GM19438 (cell line): ENCODE measurements around the gene CDC73.
"Not testable (repeated sequence)": the region's sequence is repeated elsewhere in the genome, so short reads cannot be mapped to it uniquely, and the experiment has no call there.

Source experiments
- ATAC-seq: cut with Tn5 transposase; IDR thresholded peaks from one replicate; pipeline ENCODE4 v1.9.1; 2021; ENCODE audit warnings: low read depth; ENCODE audit not compliant: unreplicated experiment

Gene CDC73

DNA sequence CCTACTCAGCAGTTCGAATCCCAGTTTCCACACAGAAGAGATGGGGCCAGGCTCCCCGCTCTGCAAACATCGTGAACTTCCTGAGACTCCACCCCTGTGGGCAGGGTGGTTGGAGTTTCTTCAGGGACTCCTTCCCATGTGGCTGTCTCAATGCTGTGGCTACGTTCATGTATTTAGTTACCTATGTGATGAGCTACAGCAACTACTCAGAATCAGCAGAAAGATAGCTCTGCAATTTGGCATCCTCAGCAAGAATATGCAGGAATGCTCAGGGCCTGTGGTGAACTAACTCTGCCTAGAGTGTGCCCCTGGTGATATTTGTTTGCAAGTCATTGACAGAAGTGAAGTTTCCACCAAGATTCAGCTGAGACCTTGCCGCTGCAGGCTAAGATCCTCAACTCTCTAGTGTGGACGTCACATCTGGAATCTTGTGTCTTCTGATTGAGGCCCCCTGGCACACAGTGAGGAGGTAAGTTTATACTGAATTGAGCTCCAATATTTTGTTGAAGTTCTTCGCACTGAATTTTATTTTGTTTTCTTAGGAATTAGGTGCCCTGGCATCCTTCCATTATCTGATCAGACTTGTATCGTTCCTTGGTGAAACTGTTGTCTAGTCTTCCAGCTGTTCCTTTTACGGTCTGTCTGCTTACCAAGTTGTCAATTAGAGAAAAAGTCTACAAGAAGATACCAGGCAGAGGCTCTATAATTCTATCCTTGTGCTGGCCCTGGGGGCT lies 8.4 kb upstream of the CDC73 start:
- no peak for ATAC-seq

GRCh38 chr1:193113992-193114332 lies 7.9 kb upstream of the CDC73 start:
- ATAC-seq = no peak

DNA sequence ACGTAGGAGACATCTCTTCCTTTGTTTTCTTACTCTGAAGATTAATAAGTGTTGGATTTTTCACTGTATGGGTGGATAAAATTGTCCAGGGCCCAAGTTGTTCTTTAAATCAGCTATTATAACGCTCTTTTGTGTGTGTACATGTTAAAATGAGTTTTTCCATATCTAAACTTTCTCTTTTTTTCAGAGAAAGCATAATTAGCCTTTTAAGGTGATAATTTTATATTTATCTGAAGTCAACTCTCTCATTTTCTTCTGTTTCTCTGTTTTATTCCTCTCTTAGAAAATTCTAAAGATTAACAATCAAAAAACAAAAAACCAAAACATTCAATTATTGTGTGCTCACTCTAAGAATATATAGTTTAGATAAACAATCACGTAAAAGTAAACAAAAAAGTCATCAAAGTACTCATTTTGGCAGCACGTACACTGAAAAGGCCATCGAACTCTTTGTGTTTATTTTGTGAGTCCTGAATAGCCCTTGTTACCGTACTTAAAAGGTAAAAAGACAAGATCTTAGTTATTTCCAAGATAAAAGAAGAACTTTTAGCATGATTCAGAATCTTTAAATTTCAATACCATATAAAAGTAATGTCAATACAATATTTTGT lies 7.2 kb upstream of the CDC73 start:
- no peak for ATAC-seq

DNA sequence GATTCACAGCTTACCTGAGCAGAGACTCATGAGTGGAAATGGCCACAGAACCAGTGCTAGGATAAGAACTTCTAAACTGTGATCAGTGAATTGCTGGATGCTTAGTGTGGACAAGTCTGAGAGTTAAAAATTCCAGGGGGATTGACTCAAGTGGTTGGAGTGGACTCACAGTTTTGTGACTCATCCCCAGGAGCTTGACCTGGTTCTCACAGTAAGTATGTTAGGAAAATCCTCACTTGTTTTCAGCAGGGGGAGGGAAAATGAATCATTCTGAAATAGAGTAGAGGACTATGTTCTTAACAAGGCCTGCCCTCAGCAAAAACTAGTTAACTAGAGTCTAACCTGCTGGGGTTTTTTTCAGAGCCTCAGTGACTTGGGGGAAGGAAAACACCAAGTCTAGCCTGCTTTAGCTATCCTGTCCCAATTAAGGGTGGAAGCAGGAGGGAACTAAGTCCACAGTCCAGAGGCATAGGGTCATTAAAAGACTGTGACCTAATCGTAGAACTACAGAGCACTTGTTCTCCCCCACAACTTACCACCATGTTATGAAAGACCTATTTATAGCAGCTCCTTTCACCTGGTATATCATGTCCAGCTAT lies 6.1 kb upstream of the CDC73 start:
- no peak for ATAC-seq

DNA sequence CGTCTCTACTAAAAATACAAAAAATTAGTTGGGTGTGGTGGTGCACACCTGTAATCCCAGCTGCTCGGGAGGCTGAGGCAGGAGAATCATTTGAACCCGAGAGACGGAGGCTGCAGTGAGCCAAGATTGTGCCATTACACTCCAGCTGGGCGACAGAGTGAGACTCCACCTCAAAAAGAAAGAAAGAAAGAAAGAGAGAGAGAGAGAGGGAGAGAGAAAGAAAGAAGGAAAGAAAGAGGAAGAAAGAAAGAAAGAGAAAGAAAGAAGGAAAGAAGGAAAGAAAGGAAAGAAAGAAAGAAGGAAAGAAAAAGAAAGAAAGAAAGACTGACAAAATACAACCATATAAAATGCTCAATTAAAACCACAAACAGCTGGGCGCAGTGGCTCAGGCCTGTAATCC lies 4.7 kb upstream of the CDC73 start:
- not testable (repeated sequence) for ATAC-seq

DNA sequence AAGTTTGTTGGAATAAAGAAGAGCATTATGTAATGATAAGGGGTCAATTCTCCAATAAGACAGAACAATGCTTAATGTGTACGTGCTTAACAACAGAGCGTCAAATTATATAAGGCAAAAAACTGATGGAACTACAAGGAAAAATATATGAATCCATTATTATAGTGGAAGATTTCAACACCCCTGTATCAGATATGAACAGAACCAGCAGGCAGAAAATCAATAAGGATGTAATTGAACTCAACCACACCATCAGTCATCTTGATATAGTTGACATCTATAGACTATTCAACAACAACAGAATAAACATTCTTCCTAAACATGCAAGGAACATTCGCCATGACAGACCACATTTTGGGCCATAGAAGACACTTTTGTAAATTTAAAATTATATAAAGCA lies 3.6 kb upstream of the CDC73 start:
- ATAC-seq = no peak

GRCh38 chr1:193118803-193119730 lies 2.8 kb upstream of the CDC73 start:
- no peak for ATAC-seq

- ATAC-seq = no peak
Observed at GRCh38 chr1:193120604-193121166, 1.1 kb upstream of the CDC73 start.

DNA sequence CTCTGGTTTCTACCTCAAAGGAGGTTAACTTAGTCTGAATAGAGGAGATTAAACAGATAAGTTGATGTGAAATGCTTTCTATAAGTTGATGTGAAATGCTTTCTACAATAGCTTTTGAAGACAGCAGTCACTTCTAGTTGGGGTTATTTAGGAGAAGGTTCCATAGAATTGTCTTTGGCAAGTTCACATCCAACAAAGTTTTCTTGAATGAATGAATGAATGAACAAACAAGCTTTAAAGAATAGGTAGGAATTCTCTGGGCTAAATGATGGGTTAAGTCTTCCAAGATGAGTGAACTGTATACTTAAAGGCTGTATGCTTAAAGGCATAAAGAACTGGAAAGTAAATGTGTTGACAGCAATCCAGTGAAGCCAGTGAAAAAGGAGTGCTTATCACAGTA lies 1.9 kb downstream of the CDC73 start:
- ATAC-seq = no peak

DNA sequence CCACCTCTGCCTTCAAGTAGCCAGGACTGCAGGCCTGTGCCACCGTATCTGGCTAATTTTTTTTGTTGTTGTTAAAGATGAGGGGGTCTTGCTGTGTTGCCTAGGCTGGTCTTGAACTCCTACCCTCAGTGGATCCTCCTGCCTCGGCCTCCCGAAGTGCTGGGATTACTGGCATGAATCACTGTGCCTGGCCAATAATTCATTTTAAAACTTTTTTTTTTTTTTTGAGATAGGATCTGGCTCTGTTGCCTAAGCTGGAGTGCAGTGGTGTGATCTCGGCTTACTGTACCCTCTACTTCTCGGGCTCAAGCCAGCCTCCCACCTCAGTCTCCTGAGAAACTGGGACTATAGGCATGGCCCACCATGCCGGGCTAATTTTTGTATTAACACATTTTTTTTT lies 3.5 kb downstream of the CDC73 start:
- ATAC-seq = no peak

- ATAC-seq = no peak
Observed at GRCh38 chr1:193131266-193131860, 9.5 kb downstream of the CDC73 start.

- ATAC-seq = no peak
Observed at GRCh38 chr1:193140254-193140653, 18.4 kb downstream of the CDC73 start.

DNA sequence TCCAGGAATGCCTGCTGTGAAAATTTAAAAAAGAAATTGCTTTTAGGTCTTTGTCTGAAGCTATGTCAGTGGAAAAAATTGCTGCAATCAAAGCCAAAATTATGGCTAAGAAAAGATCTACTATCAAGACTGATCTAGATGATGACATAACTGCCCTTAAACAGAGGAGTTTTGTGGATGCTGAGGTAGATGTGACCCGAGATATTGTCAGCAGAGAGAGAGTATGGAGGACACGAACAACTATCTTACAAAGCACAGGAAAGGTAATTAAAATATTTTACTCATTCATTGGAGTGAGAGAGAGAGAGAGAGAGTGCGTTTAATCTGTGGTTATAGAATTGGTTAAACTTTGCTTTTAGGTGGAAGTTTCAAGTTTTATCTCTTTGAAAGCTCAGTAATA lies 20.0 kb downstream of the CDC73 start:
- ATAC-seq = no peak

DNA sequence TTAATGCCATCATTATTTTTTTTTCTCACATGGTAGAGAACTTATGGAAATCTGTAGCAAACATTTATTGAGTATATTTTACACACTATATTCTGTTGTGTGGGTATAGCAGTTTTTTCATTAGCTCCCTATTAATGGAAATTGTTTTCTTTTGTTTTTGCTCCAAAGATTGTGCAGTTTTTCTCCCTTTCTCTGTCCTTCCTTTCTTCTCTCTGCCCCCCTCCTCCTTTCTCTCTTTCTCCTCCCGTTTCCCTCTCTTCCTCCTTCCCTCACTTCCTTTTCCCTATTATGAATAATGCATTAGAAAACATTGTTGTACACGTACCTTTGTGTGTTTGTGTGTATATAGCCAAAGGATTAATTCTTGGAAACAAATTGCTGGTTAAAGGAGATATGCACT lies 20.6 kb downstream of the CDC73 start:
- ATAC-seq = no peak

- ATAC-seq = no peak
Observed at GRCh38 chr1:193143285-193143684, 21.5 kb downstream of the CDC73 start.

GRCh38 chr1:193144361-193144938 lies 22.6 kb downstream of the CDC73 start:
- ATAC-seq = no peak

GRCh38 chr1:193144999-193145398 lies 23.2 kb downstream of the CDC73 start:
- no peak for ATAC-seq

GRCh38 chr1:193156117-193156821 lies 34.4 kb downstream of the CDC73 start:
- ATAC-seq = no peak

DNA sequence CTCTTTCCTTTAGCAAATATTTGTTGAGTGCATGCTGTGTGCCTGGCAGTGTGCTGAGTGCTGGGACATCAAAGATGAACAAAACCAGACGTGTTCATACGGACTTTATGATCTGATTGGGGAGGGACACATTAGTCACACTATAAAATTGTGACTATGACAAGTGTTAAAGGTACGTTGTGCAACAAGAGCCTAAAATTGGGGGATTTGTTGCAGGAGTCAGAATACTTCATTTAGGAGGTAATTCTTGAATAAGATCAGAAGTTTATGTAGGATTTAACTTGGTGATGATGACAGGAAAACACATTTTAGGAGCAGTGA lies 35.0 kb downstream of the CDC73 start:
- ATAC-seq = no peak

DNA sequence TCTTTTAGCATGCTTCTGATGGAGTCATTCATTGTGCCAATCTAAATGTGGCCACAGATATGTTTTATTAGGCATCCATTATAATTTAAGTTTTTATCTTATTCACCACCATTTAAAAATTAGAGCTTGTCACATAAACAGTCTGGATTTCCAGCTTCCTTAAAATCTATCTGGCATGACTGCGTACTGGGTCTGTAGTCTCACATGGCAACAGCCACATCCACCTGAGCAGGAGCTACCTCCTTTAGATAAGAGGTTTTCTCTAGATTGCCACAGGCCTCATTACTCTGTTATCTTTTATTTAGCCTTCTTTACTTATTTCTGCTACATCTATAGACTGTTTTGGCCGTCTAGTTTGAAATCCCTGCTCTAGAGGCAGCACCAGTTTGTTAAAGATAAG lies 35.5 kb downstream of the CDC73 start:
- no peak for ATAC-seq
